ENCODE data around the gene CRYBB1.

GRCh38 chr22:26663374-26663923, 45.6 kb upstream of the CRYBB1 start:
- no peak for TF ChIP-seq CTCF (IDR thresholded peaks at IDR 0.05; ENCODE audit: borderline replicate concordance, extremely low read depth, low read length, poor library complexity, severe bottlenecking)
- TF ChIP-seq EZH2 (IDR thresholded peaks at IDR 0.05; ENCODE audit: borderline replicate concordance, low read depth, low read length, severe bottlenecking) = no peak

Measured in DND-41 (cell line).